ENCODE results near the gene ARSB.
"Not testable (repeated sequence)": the region's sequence is repeated elsewhere in the genome, so short reads cannot be mapped to it uniquely, and the experiment has no call there.

Gene ARSB

GRCh38 chr5:78993165-78993564, 8.1 kb upstream of the ARSB start:
- no peak for DNase-seq

DNA sequence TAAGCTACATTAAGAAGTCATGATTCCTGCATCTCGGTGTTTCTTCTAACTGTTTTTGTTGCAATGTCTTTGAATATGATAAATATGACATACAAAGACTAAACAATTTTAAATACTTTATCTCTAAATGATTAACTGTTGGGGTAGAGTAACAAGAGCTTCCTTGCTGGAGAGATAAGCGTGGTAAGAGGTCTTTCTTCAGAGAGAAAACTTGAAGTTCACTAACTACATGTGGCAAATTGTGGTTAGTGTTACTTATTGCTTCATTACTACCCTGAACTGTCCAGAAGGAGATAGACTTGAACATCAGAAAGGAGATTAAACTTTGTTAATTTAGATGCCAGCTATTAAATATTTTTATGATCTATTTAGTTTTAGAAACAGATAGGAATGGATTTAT, 7.0 kb upstream of the ARSB start:
- DNase-seq, result no peak

DNA sequence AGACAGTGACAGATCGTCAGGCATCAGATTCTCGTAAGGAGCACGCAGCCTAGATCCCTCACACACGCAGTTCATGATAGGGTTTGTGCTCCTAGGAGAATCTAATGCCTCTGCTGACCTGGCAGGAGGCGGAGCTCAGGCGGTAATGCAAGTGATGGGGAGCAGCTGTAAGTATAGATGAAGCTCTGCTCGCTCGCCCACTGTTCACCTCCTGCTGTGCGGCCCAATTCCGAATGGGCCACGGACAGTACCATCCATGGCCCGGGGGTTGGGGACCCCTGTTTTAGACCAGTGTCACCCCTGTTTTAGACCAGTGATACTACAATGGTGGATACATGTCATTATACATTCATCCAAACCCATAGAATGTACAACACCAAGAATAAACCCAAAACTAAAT, 4.0 kb upstream of the ARSB start:
- DNase-seq, result no peak

DNA sequence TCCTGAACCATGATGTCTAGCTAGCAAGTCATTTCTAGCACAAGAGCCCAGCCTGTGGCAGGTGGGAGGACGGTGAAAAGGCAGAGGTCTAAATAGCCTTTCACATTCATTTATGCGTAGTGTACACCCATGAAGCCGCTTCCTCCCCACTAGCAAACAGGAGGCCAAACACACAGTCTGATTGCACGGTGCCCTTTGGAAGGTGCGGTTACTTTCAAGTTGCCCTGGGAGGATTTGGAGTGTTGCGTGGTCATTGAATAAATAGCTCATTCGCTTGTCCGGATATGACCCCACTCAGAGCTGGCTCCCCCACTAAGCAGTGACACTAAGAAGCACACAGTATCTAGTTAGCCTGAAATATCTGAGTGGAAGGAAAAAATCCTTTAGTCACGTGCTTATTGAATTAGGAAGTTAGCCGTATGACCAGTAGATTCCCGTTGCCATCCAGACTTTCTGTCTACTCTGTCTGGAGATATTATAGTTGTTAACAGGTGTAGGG, 664 bp upstream of the ARSB start:
- peak; percentile 42 for DNase-seq

DNA sequence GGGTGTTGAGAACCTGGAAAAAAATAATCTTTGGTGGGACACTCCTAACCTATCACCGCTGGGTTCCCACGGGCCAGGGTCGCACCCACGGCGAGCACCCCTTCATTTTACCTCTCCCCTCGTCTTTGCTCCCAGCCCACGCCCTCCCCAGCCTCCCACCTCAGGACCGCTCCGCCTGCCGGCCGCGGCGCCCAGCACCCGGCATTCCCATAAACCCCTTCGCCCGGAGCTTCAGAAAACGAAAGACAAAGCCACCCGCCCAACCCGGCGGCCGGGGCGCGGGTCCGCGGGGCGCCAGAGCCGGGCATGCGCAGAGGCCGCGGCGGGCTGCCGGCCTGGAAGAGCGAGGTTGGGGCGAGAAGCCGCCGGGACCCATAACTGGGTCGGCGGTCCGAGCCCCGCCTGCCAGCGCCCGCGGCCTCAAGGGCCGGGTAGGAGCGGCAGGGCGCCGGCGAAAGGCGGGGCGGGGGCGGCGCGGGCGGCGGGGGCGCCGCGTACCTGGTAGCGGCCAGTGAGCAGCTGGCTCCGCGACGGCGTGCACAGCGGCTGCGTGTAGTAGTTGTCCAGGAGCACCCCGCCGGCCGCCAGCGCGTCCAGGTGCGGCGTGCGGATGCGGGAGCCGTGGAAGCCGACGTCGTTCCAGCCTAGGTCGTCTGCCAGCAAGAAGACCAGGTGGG, 533 bp downstream of the ARSB start:
- DNase-seq, result peak; percentile 85

DNA sequence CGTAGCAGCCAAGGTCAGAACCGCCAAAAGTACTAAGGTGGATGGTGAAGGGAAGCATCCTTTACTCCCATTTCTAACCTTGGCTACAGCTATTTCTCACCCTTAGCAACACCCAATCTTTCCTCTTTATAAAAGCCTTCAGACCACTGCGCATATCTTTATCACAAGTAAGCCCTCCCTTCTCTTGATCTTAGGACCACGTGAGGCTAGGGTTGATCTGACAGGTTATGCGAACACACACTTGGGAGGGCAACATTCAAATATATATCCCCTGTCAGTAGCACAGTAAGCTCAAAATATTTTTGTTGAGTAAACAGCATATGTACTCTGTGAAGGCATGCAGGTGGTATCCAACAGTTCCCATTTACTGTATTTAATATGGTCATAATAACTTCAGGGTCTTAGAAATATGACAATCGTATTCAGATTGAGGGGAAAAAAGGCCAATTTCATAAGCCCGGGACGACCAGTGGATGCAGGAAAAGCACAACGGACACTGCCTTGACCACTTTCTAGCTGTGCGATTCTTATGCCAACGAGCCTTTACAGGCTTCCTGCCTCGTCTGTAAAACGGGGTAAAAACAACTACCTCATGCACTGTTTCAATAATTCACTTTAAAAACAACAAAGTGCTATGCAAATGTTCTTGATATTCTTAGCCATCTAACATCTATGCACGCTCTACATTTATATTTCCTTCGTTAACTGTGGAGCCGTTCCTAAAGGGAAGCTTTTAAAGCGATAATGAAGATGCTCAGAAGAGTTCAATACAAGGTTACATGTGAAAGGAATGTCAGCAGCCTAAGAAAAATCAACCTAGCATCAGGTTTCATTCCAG, 1.3 kb downstream of the ARSB start:
- no peak for DNase-seq

DNA sequence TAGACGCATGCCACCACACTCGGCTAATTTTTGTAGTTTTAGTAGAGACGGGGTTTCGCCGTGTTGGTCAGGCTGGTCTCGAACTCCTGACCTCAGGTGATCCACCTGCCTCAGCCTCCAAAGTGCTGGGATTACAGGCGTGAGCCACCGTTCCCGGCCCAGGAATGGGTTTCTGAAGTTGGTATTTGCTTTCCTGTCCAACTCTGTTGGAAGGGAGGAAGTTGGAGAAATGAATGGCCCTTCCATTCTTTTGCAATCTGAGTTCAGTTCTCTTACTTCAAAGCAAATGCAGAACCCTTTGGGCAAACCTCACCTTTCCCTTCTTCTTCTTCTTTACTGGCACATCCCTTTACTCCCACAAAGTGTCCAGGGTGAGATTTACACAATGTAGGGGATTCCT, 1.9 kb downstream of the ARSB start:
- not testable (repeated sequence) for DNase-seq

DNA sequence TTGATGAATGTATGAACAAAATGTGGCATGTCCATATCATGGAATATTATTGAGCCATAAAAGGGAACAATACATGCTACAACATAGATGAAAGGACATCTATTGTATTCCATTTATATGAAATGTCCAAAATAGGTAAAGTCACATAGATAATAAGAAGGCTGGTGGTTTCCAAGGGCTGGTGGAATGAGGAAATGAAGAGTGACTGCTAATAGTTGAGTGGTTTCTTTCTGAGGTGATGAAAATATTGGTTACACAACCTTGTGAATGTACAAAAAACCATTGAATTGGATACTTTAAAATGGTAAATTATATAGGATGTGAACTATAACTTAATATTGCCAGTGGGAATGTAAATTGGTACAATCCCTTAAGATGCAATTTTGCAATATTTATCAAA, 5.2 kb downstream of the ARSB start:
- no peak for DNase-seq

- no peak for DNase-seq
Observed at GRCh38 chr5:78979117-78979742, 5.9 kb downstream of the ARSB start.

DNA sequence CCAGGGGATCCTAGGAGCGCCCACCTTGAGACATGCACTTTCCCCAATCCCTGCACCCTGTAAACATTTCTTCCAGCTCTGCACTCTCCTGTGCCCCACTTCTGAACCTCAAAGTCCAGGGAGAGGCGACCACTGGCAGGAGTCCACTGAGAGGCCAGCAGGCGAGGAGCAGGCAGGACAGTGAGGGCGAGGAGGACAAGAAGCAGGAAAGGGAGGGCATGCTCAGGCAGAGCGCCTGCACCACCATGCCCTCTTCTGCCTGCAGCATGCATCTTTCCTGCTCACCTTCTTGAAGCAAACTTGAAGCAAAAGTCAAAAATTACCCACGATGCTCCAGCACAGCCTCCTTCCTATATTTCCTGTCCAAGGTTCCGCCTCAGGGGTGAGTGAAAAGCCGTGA, 10.1 kb downstream of the ARSB start:
- DNase-seq, result no peak

- no peak for DNase-seq
Observed at GRCh38 chr5:78974601-78975000, 10.5 kb downstream of the ARSB start.

DNA sequence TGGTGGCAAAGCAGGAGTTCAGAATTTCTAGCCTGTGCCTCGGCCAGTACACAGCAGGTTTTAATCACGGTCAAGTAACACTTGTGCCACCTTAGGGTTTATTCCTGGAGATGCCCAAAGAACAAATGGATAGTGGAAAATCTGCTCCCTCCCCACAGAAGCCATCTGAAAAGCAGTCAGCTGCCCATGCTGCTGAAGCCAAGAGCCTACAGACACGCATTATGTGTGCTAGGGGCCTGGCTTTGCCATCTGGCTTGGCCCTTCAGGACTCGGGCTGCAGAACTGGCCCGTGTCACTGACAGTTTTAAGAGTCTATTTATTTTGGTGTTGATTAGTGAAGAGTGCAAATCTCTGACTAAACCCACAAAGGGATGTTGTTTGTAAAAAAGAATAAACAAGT, 11.1 kb downstream of the ARSB start:
- DNase-seq, result no peak

DNA sequence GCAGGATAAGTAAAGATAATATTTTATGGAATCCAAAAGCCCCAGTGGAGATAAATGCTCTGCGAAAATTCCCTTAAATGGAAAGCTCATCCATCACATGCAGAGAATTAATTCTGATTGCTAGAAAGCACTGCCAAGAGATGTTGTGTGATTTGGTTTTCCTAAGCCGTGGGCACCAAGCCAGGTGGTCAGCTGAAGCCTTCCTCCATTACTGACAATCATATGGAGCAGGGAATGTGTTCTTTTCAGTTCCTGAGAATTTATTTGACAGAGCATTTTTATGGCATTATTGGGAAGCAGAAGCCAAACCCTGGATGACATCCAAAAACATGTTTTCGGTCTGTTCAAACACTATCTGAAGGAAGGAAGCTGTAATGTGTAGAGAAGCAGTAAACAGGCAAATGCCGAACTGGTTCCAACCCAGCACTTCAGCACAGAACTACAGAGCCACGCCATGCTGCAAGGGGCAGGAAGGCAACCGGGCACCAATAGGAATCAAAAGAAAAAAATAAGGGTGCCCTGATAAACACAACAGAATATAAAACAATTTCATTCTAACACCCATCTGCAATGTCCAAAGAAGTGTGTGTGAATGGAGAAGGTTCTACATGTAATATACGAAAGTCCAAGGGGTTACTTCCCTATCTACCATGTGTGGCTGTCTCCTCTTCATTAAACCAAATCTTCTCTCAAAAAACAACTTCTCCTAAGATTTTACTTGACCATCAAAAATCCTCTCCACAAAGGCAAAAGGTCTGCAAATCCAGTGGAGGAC, 12.3 kb downstream of the ARSB start:
- DNase-seq, result no peak

DNA sequence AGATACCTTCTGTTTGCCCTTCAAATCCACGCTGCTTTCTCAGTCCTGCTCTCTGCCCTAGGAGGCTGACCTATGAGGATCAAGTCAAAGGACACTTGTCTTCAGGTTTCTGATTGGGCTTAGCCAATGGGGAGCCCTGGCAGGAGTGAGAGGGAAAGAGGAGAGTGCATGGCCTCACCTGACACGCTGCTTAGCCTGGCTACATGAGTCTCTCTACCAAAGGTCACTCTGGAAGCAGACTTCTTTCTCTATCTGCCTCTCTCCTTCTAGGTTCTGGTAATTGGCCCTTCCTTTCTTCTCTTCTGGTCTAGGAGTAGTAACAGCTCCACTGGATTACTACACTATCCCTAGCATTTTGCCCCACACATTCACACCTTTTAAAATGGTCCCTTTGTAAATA, 13.1 kb downstream of the ARSB start:
- no peak for DNase-seq

DNA sequence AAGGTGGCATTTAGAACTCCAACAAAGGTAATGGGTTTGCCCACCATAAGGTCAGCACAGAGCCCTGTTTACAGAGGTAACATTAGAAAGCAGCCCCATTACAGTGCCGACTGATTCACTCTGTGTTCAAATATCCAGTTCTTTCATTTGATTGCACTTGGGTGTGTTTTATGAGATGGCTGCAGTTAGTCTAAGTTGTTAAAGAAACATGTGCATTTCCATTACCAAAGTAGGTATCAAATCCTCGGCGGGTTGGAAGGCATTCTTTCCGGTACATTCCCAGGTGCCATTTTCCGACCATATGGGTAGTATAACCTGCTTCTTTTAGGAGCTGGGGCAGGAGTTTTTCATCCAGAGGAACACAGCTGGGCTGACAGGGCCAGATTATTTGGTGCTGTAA, 16.3 kb downstream of the ARSB start:
- DNase-seq, result no peak

DNA sequence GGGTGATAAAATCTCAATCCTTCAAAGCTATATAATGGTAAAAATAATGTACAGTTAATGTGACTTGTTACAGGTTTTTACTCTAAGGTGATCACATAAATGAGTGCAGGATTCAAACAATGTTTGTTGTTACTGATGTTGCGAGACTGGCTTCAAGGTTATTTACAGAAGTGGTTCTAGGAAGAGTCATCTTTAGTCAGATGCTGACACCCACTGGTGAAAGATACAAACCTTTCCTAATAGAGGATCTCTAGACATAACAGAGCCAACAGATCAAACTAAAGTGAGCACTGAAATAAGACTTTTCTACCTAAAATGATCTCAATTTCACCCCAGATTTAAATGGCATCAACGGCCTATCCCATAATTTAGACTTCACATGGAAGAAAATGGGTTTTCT, 20.2 kb downstream of the ARSB start:
- no peak for DNase-seq

DNA sequence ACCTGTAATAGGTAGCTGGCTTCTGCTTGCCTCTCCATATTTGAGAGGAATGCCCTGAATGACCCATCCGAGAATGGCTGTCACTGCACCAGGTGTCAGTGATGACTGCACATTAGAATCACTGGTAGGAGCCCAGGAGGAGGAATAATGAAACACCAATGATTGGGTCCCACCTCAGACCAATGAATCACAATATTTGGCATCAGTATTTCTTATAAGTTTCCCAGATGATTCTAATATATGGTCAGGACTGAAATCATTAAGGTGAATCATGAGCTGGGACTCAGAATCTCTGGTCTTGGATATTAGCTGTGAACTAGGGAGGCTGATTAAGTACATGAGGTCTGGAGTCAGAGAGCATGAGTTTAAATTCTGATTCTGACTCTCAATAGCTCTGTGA, 23.4 kb downstream of the ARSB start:
- DNase-seq, result no peak

DNA sequence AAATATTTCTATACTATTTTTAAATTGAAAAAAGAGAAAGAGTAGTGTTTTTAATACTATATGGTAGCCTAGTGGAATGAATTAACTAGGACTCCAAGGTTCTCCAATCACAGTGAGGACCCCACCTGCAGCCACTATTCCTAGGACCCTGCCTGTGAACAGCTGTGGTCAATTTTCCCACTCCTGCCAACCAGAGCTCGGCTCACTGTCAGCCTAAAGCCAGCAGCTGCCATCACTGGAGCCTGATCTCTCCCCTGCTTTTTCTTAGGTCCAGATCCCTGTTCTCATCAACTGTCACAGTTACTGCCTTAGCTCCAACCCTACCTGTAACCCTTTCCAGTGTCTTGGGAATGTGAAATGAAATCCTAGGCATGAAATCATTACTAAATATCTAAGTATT, 25.3 kb downstream of the ARSB start:
- DNase-seq, result no peak

- no peak for DNase-seq
Observed at GRCh38 chr5:78958672-78959445, 26.3 kb downstream of the ARSB start.

DNA sequence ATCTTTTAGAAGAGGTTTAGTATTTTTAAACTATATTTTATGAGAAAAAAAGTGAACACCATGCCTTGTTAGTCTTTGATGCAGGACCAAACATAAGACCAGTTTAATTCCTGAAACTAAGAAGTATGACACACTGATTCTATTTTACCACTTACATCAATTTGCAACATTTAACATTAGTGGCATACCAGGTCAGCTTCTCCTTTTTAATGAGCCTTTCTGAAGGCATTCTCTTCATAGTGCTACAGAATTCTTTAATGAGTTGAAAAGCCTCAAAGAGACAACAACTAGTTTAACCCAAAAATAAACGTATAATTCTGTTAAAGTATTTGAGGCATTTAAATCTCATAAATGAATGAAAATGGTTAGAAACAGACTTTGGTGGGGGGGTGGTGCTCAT, 28.2 kb downstream of the ARSB start:
- DNase-seq, result no peak

GRCh38 chr5:78953092-78953800, 31.9 kb downstream of the ARSB start:
- no peak for DNase-seq

- DNase-seq, result no peak
Observed at GRCh38 chr5:78930721-78931120, 54.4 kb downstream of the ARSB start.

All from CD4-positive, alpha-beta T cell treated with Interleukin-6 for 4 hours (primary cell).